ENCODE results near the gene SFXN4. TPM values are rescaled to one million over a fixed set of nuclear protein-coding genes. Genes with fewer than 3 reads are reported as not detected.
A peak's percentile ranks its signal among the peaks of the same experiment; 100 is the strongest.
"Not testable (repeated sequence)": the region's sequence is repeated elsewhere in the genome, so short reads cannot be mapped to it uniquely, and the experiment has no call there.

Gene SFXN4
- total RNA-seq, 1 donor from 2014 or later: 13.2 TPM

DNA sequence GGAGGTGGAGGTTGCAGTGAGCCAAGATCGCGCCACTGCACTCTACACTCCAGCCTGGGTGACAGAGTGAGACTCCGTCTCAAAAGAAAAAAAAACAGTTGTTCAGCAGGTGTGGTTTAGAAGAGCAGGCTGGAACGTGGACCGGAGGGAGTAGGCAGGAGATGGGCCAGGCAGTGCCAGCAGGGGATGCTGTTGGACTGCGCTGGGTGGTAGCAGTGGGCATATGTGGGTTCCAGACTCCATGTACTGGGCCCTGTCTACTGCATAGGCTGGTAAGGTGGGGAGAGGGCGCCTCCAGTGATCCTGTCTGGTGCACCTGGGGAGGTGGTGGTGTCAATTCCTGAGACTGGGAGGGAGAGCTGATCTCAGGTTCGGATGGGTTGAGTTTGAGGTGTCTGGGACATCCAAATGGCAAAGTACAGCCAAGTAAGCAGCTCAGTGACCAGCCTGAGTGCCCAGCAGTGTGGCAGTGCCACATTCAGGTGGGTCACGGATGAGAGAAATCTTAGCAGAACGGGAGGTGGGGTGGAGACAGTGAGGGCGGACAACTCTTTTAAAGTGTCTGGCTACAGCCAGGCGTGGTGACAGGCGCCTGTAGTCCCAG lies 25.9 kb downstream of the SFXN4 start:
- no peaks in the 10 kb centered on the region for H4K20me1 ChIP-seq (ENCODE audit: low read depth)
- DNase-seq (ENCODE audit: low spot score): peak; percentile 53

DNA sequence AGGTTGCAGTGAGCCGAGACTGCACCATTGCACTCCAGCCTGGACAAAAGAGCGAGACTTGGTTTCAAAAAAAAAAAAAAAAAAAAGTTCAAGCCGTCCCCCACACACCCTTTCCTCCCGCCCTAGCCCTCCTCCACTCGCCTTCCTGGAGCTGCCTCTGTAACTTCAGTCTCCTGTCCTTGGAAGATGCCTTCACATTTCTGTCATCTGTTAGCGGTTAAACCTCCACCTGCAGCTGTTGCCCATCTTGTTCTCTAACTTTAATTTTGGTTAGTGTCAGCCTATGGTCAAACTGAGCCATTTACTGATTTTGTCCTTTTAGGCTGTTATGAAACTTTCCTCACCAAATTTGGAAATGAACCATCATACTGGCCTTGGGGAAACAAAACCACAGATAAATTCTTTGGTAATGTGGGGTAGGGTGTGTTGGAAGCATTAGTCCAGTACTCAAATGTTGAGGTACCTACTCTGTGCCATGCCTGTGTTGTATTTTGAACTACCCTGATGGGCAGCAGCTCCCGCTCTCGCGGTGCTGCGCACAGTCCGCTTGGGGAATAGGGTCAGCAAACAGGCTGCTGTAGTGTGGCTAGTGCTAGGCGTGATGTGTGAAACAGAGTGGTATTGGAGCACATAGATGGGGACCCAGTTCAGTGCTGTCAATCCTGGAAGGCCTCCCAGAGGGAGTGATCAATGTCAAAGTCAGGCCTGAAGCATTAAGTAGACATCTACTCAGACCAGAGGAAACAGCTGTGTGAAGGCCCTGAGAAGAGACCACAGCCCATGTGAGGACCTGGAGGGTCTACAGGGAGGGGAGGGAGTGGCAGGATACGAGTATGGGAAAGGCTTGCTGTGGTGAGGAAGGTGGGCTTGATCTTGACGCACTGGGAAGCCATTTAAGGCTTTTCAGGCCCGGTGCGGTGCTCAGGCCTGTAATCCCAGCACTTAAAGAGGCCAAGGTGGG lies 26.9 kb downstream of the SFXN4 start:
- no peak for DNase-seq (ENCODE audit: low spot score)
- Histone ChIP-seq H3K4me1 (no peaks in the 10 kb centered on the region), H3K79me2 (ENCODE audit: low read depth) (no peaks in the 10 kb centered on the region), H3K4me3 (no peak overlapping the region), H3K9me3 (ENCODE audit: low read depth) (no peaks in the 10 kb centered on the region), H3F3A (ENCODE audit: low read depth) (peaks cover 12% of the 10 kb centered on the region), H3K4me2 (no peak overlapping the region), H3K36me3 (no peaks in the 10 kb centered on the region), H4K20me1 (ENCODE audit: low read depth) (no peaks in the 10 kb centered on the region), H3K27ac (no peak overlapping the region), H2AFZ (replicated peaks) (no peak overlapping the region), H3K27me3 (no peaks in the 10 kb centered on the region), H3K9ac (no peak overlapping the region)
- no peak overlapping the region for H3K4me3 Mint-ChIP-seq
- H3K9me3 Mint-ChIP-seq: no peaks in the 10 kb centered on the region
- TF ChIP-seq, protein P1, sequence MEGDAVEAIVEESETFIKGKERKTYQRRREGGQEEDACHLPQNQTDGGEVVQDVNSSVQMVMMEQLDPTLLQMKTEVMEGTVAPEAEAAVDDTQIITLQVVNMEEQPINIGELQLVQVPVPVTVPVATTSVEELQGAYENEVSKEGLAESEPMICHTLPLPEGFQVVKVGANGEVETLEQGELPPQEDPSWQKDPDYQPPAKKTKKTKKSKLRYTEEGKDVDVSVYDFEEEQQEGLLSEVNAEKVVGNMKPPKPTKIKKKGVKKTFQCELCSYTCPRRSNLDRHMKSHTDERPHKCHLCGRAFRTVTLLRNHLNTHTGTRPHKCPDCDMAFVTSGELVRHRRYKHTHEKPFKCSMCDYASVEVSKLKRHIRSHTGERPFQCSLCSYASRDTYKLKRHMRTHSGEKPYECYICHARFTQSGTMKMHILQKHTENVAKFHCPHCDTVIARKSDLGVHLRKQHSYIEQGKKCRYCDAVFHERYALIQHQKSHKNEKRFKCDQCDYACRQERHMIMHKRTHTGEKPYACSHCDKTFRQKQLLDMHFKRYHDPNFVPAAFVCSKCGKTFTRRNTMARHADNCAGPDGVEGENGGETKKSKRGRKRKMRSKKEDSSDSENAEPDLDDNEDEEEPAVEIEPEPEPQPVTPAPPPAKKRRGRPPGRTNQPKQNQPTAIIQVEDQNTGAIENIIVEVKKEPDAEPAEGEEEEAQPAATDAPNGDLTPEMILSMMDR (IDR thresholded peaks at IDR 0.05): no peak
- TF ChIP-seq EZH2 (IDR thresholded peaks at IDR 0.05): no peak
- TF ChIP-seq EZH2phosphoT487 (IDR thresholded peaks at IDR 0.05): no peak
- peaks cover 3% of the 10 kb centered on the region for H3K4me1 Mint-ChIP-seq
- no peak overlapping the region for H3K27ac Mint-ChIP-seq
- peaks cover 5% of the 10 kb centered on the region for H3K27me3 Mint-ChIP-seq (ENCODE audit: insufficient read depth, low read depth)
- H3K36me3 Mint-ChIP-seq: peaks cover 5% of the 10 kb centered on the region

More for the DNA sequence above, 25.9 kb downstream of the SFXN4 start:
- no peaks in the 10 kb centered on the region for H3K9me3 Mint-ChIP-seq
- no peak overlapping the region for H3K4me3 Mint-ChIP-seq
- Histone ChIP-seq H3K36me3 (no peaks in the 10 kb centered on the region), H3K79me2 (ENCODE audit: low read depth) (no peaks in the 10 kb centered on the region), H3K27ac (no peak overlapping the region), H3K4me2 (no peak overlapping the region), H3K9ac (no peak overlapping the region), H3K4me1 (no peaks in the 10 kb centered on the region), H3K9me3 (ENCODE audit: low read depth) (no peaks in the 10 kb centered on the region), H3K4me3 (no peak overlapping the region), H3F3A (ENCODE audit: low read depth) (peaks cover 10% of the 10 kb centered on the region), H2AFZ (replicated peaks) (no peak overlapping the region), H3K27me3 (no peaks in the 10 kb centered on the region)
- H3K27me3 Mint-ChIP-seq (ENCODE audit: insufficient read depth, low read depth): peaks cover 5% of the 10 kb centered on the region
- TF ChIP-seq, protein P1 (IDR thresholded peaks at IDR 0.05): peak; percentile 70
- TF ChIP-seq EZH2phosphoT487 (IDR thresholded peaks at IDR 0.05): no peak
- peaks cover 3% of the 10 kb centered on the region for H3K4me1 Mint-ChIP-seq
- H3K27ac Mint-ChIP-seq: peak overlapping the region; percentile 16
- H3K36me3 Mint-ChIP-seq: peaks cover 2% of the 10 kb centered on the region

DNA sequence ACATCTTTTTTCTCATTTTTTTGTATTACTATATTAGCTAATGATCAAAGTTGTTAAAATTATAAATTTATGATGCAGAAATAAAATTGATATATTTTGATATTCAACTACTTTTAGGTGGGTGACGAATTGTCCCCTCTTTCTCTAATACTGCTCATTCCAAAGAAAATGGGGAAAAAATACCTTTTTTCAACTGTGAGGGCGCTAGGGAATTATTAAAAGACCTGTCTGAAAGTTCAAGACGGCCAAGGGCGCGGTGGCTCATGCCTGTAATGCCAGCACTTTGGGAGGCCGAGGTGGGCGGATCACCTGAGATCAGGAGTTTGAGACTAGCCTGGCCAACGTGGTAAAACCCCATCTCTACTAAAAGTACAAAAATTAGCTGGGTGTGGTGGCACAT lies 27.6 kb downstream of the SFXN4 start:
- H3K36me3 ChIP-seq; H3K9me3 Mint-ChIP-seq; H3K27me3 ChIP-seq; H3K4me1 Mint-ChIP-seq; H3K27ac ChIP-seq; H3K4me1 ChIP-seq; DNase-seq (ENCODE audit: low spot score); H3K4me2 ChIP-seq; H3K27me3 Mint-ChIP-seq (ENCODE audit: insufficient read depth, low read depth); H3K36me3 Mint-ChIP-seq; H3K9me3 ChIP-seq (ENCODE audit: low read depth); H4K20me1 ChIP-seq (ENCODE audit: low read depth); H3K27ac Mint-ChIP-seq; H3K4me3 ChIP-seq; H3K79me2 ChIP-seq (ENCODE audit: low read depth); H3K4me3 Mint-ChIP-seq; H3K9ac ChIP-seq; H2AFZ ChIP-seq (replicated peaks): not testable (repeated sequence)
- H3F3A ChIP-seq (ENCODE audit: low read depth): peaks cover 12% of the 10 kb centered on the region
- TF ChIP-seq, protein P1 (IDR thresholded peaks at IDR 0.05): peak; percentile 22
